ENCODE data around the gene ANGEL2. TPM values are rescaled to one million over a fixed set of nuclear protein-coding genes. Genes with fewer than 3 reads are reported as not detected.

The ANGEL2 gene, protein sequence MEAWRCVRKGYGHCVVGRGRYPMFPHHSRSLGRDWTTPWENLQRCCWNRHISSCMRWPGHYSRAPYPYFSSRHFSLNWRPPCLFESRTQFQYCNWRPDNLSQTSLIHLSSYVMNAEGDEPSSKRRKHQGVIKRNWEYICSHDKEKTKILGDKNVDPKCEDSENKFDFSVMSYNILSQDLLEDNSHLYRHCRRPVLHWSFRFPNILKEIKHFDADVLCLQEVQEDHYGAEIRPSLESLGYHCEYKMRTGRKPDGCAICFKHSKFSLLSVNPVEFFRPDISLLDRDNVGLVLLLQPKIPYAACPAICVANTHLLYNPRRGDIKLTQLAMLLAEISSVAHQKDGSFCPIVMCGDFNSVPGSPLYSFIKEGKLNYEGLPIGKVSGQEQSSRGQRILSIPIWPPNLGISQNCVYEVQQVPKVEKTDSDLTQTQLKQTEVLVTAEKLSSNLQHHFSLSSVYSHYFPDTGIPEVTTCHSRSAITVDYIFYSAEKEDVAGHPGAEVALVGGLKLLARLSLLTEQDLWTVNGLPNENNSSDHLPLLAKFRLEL
- total RNA-seq, result 44.7 to 47.4 TPM (median 45.2 TPM) in 3 replicates

DNA sequence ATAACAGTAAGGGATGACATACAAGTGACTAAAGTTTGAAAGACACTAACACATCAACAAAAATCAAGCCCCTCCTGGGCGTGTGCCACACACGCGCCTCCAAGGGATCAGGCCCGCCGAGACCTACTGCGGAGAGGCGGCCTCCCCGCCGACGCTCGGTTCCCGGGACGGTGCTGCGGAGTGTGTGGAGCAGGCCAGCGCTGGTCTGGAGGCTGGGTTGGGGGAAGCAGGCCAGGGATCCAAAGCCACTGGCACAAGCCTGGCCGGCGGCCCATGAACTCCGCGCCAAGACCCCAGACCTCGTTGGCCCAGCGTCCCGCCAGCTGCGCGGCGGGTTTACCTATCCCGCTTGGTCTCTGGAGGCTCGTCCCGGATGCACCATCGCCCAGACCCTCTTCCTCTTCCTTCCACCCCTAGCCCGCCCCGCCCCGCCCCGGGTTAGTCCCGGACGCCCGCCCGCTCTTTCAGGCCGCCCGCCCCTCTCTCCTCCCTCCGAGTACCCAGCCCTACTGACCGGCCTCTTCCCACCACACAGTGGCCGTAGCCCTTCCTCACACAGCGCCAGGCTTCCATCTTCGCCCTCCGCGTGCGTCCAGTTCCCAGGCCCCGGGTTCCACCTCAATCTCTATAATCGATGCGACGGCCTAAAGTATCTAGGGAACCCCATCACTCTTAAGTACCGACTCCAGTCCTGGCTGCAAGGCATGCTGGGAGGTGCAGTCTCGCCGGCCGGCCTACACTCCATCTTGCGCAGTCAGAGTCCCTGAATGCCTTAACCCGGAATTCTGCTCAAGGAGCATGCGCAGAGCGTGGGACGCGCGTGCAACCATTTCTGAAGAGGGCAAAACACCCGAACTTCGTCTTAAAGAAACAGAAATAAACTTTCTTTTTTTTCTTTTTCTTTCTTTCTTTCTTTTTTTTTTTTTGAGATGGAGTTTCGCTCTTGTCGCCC lies at the start of gene ANGEL2:
TSS of gene ANGEL2 (minus strand) at position 769 of the 952 bp plus-strand sequence. CDS start at position 573, 196 bp downstream.
- peaks cover 3% of the 10 kb centered on the region for H3K27me3 Mint-ChIP-seq (ENCODE audit: low read depth)
- H3K4me1 Mint-ChIP-seq, result peaks cover 15% of the 10 kb centered on the region
- no peaks in the 10 kb centered on the region for H3K9me3 Mint-ChIP-seq
- peak within 1 kb of the TSS; percentile 100 for H3K4me3 Mint-ChIP-seq
- H3K27ac Mint-ChIP-seq, result peak within 1 kb of the TSS; percentile 100
- H3K36me3 Mint-ChIP-seq, result peaks cover 11% of the 10 kb centered on the region
- peak; percentile 84 to 90 for DNase-seq (ENCODE audit: low spot score in 2 of 2, unreplicated experiment in 2 of 2)
- TF ChIP-seq, protein P1, sequence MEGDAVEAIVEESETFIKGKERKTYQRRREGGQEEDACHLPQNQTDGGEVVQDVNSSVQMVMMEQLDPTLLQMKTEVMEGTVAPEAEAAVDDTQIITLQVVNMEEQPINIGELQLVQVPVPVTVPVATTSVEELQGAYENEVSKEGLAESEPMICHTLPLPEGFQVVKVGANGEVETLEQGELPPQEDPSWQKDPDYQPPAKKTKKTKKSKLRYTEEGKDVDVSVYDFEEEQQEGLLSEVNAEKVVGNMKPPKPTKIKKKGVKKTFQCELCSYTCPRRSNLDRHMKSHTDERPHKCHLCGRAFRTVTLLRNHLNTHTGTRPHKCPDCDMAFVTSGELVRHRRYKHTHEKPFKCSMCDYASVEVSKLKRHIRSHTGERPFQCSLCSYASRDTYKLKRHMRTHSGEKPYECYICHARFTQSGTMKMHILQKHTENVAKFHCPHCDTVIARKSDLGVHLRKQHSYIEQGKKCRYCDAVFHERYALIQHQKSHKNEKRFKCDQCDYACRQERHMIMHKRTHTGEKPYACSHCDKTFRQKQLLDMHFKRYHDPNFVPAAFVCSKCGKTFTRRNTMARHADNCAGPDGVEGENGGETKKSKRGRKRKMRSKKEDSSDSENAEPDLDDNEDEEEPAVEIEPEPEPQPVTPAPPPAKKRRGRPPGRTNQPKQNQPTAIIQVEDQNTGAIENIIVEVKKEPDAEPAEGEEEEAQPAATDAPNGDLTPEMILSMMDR (IDR thresholded peaks at IDR 0.05; ENCODE audit: unreplicated experiment), result no peak

DNA sequence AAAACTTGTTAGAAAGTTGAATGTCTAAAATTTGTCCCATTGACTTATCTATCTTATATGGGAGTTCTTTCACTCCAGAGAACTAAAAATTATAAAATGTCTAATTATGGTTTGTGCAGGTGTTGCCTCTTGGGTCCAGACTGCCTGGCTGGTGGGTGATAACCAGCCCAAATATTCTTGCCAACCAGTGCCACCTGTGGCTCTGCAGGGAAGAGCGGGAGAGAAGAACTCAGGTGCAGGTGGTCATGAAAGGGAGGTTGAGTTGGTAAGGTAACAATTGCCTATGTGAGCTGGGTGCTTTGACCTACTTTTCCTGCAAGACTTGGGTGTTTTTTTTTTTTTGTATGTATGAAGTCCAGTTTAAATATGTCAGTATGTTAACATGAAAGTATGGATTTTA lies 45.6 kb upstream of the ANGEL2 start:
- no peak for DNase-seq (ENCODE audit: low spot score in 2 of 2, unreplicated experiment in 2 of 2)
- Mint-ChIP-seq H3K36me3 (peaks cover 5% of the 10 kb centered on the region), H3K4me3 (no peak overlapping the region), H3K27me3 (ENCODE audit: low read depth) (no peaks in the 10 kb centered on the region), H3K4me1 (peaks cover 2% of the 10 kb centered on the region), H3K27ac (no peak overlapping the region), H3K9me3 (peaks cover 6% of the 10 kb centered on the region)
- TF ChIP-seq, protein P1 (IDR thresholded peaks at IDR 0.05; ENCODE audit: unreplicated experiment), result no peak

DNA sequence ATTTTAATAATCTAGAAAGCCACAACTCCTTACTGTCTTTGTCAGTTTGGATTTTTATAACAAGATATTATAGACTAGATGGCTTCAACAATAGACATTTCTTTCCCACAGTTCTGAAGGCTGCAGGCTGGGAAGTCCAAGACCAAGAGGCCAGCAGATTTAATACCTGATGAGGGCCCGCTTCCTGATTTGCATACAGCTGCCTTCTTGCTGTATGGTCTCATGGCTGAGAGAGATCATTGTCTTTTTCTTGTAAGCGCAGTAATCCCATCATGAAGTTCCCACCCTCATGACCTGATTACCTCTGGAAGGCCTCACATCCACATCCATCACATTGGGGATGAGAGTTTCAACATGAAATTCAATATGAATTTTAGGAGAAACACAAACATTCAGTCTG lies 45.2 kb upstream of the ANGEL2 start:
- peaks cover 6% of the 10 kb centered on the region for H3K9me3 Mint-ChIP-seq
- no peak overlapping the region for H3K4me3 Mint-ChIP-seq
- DNase-seq (ENCODE audit: low spot score in 2 of 2, unreplicated experiment in 2 of 2), result no peak
- peaks cover 3% of the 10 kb centered on the region for H3K4me1 Mint-ChIP-seq
- no peaks in the 10 kb centered on the region for H3K27me3 Mint-ChIP-seq (ENCODE audit: low read depth)
- no peak overlapping the region for H3K27ac Mint-ChIP-seq
- H3K36me3 Mint-ChIP-seq, result peaks cover 5% of the 10 kb centered on the region
- TF ChIP-seq, protein P1 (IDR thresholded peaks at IDR 0.05; ENCODE audit: unreplicated experiment), result no peak

DNA sequence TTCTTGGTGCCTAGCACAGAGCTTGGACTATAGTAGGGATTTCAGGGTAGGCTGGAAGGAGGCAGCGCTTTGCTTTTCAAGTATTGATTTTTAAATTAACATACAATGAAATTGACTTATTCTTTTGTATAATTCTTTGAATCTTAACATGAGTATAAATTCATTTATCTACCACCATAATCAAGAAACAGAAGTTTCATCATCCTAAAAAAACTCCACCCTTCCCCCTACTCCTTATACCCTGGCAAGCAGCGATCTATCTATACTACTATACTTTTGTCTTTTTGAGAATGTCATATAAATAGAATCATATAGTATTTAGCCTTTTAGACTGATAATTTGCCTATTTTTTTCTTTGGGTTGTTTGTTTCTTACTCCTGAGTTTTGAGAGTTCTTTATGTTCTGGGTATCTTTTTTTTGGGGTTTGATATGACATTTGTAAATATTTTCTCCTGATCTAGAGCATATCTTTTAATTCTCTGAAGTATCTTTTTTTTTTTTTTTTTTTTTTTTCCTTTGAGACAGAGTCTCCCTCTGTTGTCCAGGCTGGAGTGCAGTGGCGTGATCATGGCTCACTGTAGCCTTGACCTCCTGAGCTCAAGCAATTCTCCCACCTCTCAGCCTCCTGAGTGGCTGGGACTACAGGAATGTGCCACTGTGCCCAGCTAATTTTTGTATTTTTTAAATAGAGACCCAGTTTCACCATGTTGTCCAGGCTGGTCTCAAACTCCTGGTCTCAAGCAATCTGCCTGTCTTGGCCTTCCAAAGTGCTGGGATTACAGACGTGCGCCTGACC lies 41.8 kb upstream of the ANGEL2 start:
- no peaks in the 10 kb centered on the region for H3K27me3 Mint-ChIP-seq (ENCODE audit: low read depth)

More for the DNA sequence above, 41.8 kb upstream of the ANGEL2 start:
- H3K27ac Mint-ChIP-seq, result no peak overlapping the region
- peaks cover 24% of the 10 kb centered on the region for H3K4me1 Mint-ChIP-seq
- DNase-seq (ENCODE audit: low spot score in 2 of 2, unreplicated experiment in 2 of 2), result no peak
- no peak overlapping the region for H3K4me3 Mint-ChIP-seq
- peaks cover 6% of the 10 kb centered on the region for H3K9me3 Mint-ChIP-seq
- H3K36me3 Mint-ChIP-seq, result peaks cover 5% of the 10 kb centered on the region
- TF ChIP-seq, protein P1 (IDR thresholded peaks at IDR 0.05; ENCODE audit: unreplicated experiment), result no peak

Data from mesothelial cell of epicardium (in vitro differentiated cells).